Activated CD8-positive, alpha-beta T cell treated with anti-CD3 and anti-CD28 coated beads for 36 hours (primary cell): Measurements from ENCODE around the gene FHAD1. TPM values are rescaled to one million over a fixed set of nuclear protein-coding genes. Genes with fewer than 3 reads are reported as not detected.

Source experiments
- ATAC-seq: fragments of 200-7000 bp; cut with Tn5 transposase; one replicate; pipeline ENCODE4 v1.10.0; 2021; ENCODE audit warnings: mild to moderate bottlenecking, moderate library complexity
- CTCF ChIA-PET: fragments of 350-600 bp; sonication (Branson Sonifier 250); formaldehyde crosslinking; loops from one replicate; lab custom pipeline; 2021; ENCODE audit warnings: antibody characterized with exemption; lab: Charles Lee
- POLR2A ChIA-PET: fragments of 350-600 bp; sonication (Branson Sonifier 250); formaldehyde crosslinking; loops from one replicate; lab custom pipeline; 2021; ENCODE audit warnings: antibody characterized with exemption; lab: Charles Lee
- DNase-seq: peaks from one replicate; pipeline ENCODE4 v3.0.0-alpha.2; 2020
- H3K27ac Mint-ChIP-seq: one replicate; pipeline ENCODE4 v1.8.0; 2021; ENCODE audit warnings: mild to moderate bottlenecking, mixed read lengths
- H3K27me3 Mint-ChIP-seq: one replicate; pipeline ENCODE4 v1.8.0; 2021; ENCODE audit warnings: mixed read lengths
- H3K36me3 Mint-ChIP-seq: one replicate; pipeline ENCODE4 v1.8.0; 2021; ENCODE audit warnings: low read depth, mixed read lengths
- H3K4me1 Mint-ChIP-seq: one replicate; pipeline ENCODE4 v1.8.0; 2021; ENCODE audit warnings: low read depth, mixed read lengths
- H3K4me3 Mint-ChIP-seq: one replicate; pipeline ENCODE4 v1.8.0; 2021; ENCODE audit warnings: mild to moderate bottlenecking, moderate library complexity, mixed read lengths
- H3K9me3 Mint-ChIP-seq: one replicate; pipeline ENCODE4 v1.8.0; 2021; ENCODE audit warnings: mixed read lengths
- intact Hi-C: fragments of 100-400 bp; cut with micrococcal nuclease; formaldehyde crosslinking; loops from one replicate; pipeline ENCODE4 v1.10.0; 2022
- total RNA-seq, 2 experiments: library from RNA; stranded (reverse); gene quantifications; one replicate each; pipeline ENCODE4 v1.2.3, GENCODE V29; 2021
- TF ChIP-seq, protein P1 (sequence below): fragments of 200-600 bp; IDR thresholded peaks from one replicate; pipeline ENCODE4 v1.8.0; 2022; ENCODE audit warnings: antibody characterized with exemption, mild to moderate bottlenecking

Gene FHAD1
- total RNA-seq, 2 experiments from 2014 or later = 0.07 to 0.16 TPM

DNA sequence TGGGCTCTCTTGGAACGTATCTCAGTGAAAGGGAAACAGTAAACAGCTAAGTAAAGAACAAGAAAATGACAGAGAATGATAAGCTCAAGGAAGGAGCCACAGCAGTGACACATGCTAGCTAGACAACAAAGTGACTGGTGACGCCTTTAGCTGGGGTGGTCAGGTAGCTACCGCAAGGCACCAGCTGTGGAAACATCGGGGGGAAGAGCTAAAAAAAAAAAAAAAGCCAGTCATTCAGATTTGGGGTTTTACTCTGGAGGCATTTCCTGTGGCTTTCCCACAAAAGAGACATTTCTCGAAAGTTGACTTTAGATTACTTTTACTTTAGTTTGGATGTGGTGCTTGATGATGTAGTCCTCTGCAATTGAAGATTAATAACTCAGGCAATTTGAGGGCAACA lies 2.1 kb downstream of the FHAD1 start:
- TF ChIP-seq, protein P1, sequence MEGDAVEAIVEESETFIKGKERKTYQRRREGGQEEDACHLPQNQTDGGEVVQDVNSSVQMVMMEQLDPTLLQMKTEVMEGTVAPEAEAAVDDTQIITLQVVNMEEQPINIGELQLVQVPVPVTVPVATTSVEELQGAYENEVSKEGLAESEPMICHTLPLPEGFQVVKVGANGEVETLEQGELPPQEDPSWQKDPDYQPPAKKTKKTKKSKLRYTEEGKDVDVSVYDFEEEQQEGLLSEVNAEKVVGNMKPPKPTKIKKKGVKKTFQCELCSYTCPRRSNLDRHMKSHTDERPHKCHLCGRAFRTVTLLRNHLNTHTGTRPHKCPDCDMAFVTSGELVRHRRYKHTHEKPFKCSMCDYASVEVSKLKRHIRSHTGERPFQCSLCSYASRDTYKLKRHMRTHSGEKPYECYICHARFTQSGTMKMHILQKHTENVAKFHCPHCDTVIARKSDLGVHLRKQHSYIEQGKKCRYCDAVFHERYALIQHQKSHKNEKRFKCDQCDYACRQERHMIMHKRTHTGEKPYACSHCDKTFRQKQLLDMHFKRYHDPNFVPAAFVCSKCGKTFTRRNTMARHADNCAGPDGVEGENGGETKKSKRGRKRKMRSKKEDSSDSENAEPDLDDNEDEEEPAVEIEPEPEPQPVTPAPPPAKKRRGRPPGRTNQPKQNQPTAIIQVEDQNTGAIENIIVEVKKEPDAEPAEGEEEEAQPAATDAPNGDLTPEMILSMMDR = no peak
- H3K4me3 Mint-ChIP-seq = peak overlapping the region; percentile 47
- H3K36me3 Mint-ChIP-seq = peaks cover 9% of the 10 kb centered on the region
- DNase-seq (peak; percentile 88), ATAC-seq (peak; percentile 83)
- H3K9me3 Mint-ChIP-seq = peaks cover 11% of the 10 kb centered on the region
- CTCF ChIA-PET = interaction anchor here (0.7 to 2.1 kb wide), 3 partner anchors 18 to 96 kb away, joined by 3 to 8 read pairs (median 4); partner anchors contain the start of gene TMEM51
- peak overlapping the region; percentile 88 for H3K27ac Mint-ChIP-seq
- intact Hi-C loops = no loop called here
- peaks cover 69% of the 10 kb centered on the region for H3K4me1 Mint-ChIP-seq
- peaks cover 40% of the 10 kb centered on the region for H3K27me3 Mint-ChIP-seq
- POLR2A ChIA-PET = interaction anchor here (0.6 to 3.2 kb wide), 4 partner anchors 12 to 75 kb away, joined by 3 to 10 read pairs (median 6); no protein-coding TSS in a partner anchor

- Mint-ChIP-seq H3K36me3 (no peaks in the 10 kb centered on the region), H3K27ac (peak overlapping the region; percentile 81), H3K4me1 (peaks cover 60% of the 10 kb centered on the region), H3K27me3 (peaks cover 17% of the 10 kb centered on the region), H3K4me3 (peak overlapping the region; percentile 13), H3K9me3 (peaks cover 3% of the 10 kb centered on the region)
- no peak for DNase-seq
- ATAC-seq = no peak
- TF ChIP-seq, protein P1 = no peak
- intact Hi-C loops = no loop called here
- CTCF ChIA-PET = interaction anchor here (0.7 to 1.2 kb wide), 2 partner anchors 20 to 126 kb away, joined by 3 to 4 read pairs; no protein-coding TSS in a partner anchor
- POLR2A ChIA-PET = interaction anchor here (0.6 to 1.3 kb wide), 4 partner anchors 9 to 645 kb away, joined by 3 to 4 read pairs (median 4); no protein-coding TSS in a partner anchor
Measured at GRCh38 chr1:15251857-15252835, 5.1 kb downstream of the FHAD1 start.

- intact Hi-C loops = no loop called here
Measured at GRCh38 chr1:15254559-15254958, 7.5 kb downstream of the FHAD1 start.

GRCh38 chr1:15255582-15256149 lies 8.6 kb downstream of the FHAD1 start:
- H3K4me1 Mint-ChIP-seq = peaks cover 41% of the 10 kb centered on the region
- CTCF ChIA-PET = interaction anchor here (1.1 kb wide), 1 partner anchor 16 kb away, joined by 4 read pairs; no protein-coding TSS in a partner anchor
- ATAC-seq (no peak), DNase-seq (no peak)
- intact Hi-C loops = no loop called here
- no peak overlapping the region for H3K27ac Mint-ChIP-seq
- H3K27me3 Mint-ChIP-seq = peaks cover 13% of the 10 kb centered on the region
- TF ChIP-seq, protein P1 = no peak
- POLR2A ChIA-PET = no interaction called here
- no peak overlapping the region for H3K4me3 Mint-ChIP-seq
- H3K9me3 Mint-ChIP-seq = peaks cover 1% of the 10 kb centered on the region
- no peaks in the 10 kb centered on the region for H3K36me3 Mint-ChIP-seq

More at GRCh38 chr1:15254559-15254958, 7.5 kb downstream of the FHAD1 start:
- no peak for DNase-seq
- peaks cover 45% of the 10 kb centered on the region for H3K4me1 Mint-ChIP-seq
- CTCF ChIA-PET = interaction anchor here (1.0 to 1.1 kb wide), 2 partner anchors 18 to 49 kb away, joined by 3 to 4 read pairs; no protein-coding TSS in a partner anchor
- H3K4me3 Mint-ChIP-seq = no peak overlapping the region
- TF ChIP-seq, protein P1 = no peak
- POLR2A ChIA-PET = interaction anchor here (0.6 to 1.4 kb wide), 4 partner anchors 22 to 138 kb away, joined by 3 to 5 read pairs (median 3); no protein-coding TSS in a partner anchor
- ATAC-seq = no peak
- peaks cover 1% of the 10 kb centered on the region for H3K9me3 Mint-ChIP-seq
- peaks cover 12% of the 10 kb centered on the region for H3K27me3 Mint-ChIP-seq
- no peaks in the 10 kb centered on the region for H3K36me3 Mint-ChIP-seq
- no peak overlapping the region for H3K27ac Mint-ChIP-seq
